Measurements from ENCODE around the gene EEA1. TPM values are rescaled to one million over a fixed set of nuclear protein-coding genes. Genes with fewer than 3 reads are reported as not detected.

Gene EEA1
- total and polyA plus RNA-seq, 2 of the 4 experiments (the other 2 are of a cell fraction), result 4.6 to 12.5 TPM

GRCh38 chr12:92722897-92723296 is 206.2 kb downstream of the EEA1 start:
- peaks cover 3% of the 10 kb centered on the region for H3K9me1 ChIP-seq (ENCODE audit: insufficient read depth, low read length)
- no peak overlapping the region for H3K9ac ChIP-seq (ENCODE audit: low read depth, low read length)
- H3K27ac ChIP-seq (ENCODE audit: insufficient read depth, low read length), result no peak overlapping the region
- in situ Hi-C loops (cut with MboI; ENCODE audit: low sequenced_read_pairs) (no loop called here), intact Hi-C loops (cut with micrococcal nuclease) (no loop called here), dilution Hi-C loops (cut with HindIII; ENCODE audit: low sequenced_read_pairs, unreplicated experiment) (no loop called here)
- no peaks in the 10 kb centered on the region for H3K36me3 ChIP-seq (ENCODE audit: control insufficient read depth, insufficient read depth, low read length)
- no peak overlapping the region for H2BK5ac ChIP-seq (ENCODE audit: low read depth, low read length, poor library complexity, severe bottlenecking)
- H2AFZ ChIP-seq (replicated peaks; ENCODE audit: low read length, poor library complexity), result no peak overlapping the region
- H2BK120ac ChIP-seq (ENCODE audit: low read depth, low read length), result no peak overlapping the region
- WGBS, 2 experiments (ENCODE audit: extremely low coverage in 2 of 2, insufficient read length in 1 of 2), result 80% methylated on average over 3 of the region's 3 CpGs; no CpG with 5 or more reads in 1 of the 2 experiments
- ChIA-PET POLR2A (ENCODE audit: unreplicated experiment) (no interaction called here), CTCF (no interaction called here)
- H3K27me3 ChIP-seq (ENCODE audit: control insufficient read depth, insufficient read depth, low read length), result no peaks in the 10 kb centered on the region
- peaks cover 2% of the 10 kb centered on the region for H3K9me3 ChIP-seq (ENCODE audit: control insufficient read depth, insufficient read depth, low read length)
- no peak overlapping the region for H2AK5ac ChIP-seq (ENCODE audit: low read depth, low read length)
- H4K91ac ChIP-seq (ENCODE audit: insufficient read depth, low read depth, low read length), result no peak overlapping the region
- H4K8ac ChIP-seq (ENCODE audit: low read depth in 2 of 2, low read length in 2 of 2), result no peak overlapping the region
- no peak overlapping the region for H3K56ac ChIP-seq (ENCODE audit: extremely low read depth, insufficient read depth, low read length)
- H3K23ac ChIP-seq (ENCODE audit: low read depth, low read length), result no peak overlapping the region
- H3K79me1 ChIP-seq (ENCODE audit: low read depth in 1 of 2, low read length in 2 of 2), result no peaks in the 10 kb centered on the region
- no peak for TF ChIP-seq CTCF (conservative IDR thresholded peaks at IDR 0.05; ENCODE audit: low read depth, low read length)
- no peak for TF ChIP-seq RAD21 (IDR thresholded peaks at IDR 0.05; ENCODE audit: low read length)
- no peak for TF ChIP-seq MXI1 (IDR thresholded peaks at IDR 0.05; ENCODE audit: borderline replicate concordance, low read depth, low read length)
- TF ChIP-seq RFX5 (IDR thresholded peaks at IDR 0.05; ENCODE audit: low read depth, low read length), result no peak
- TF ChIP-seq RCOR1 (IDR thresholded peaks at IDR 0.05; ENCODE audit: insufficient replicate concordance, low read length), result no peak
- TF ChIP-seq MAFK (IDR thresholded peaks at IDR 0.05; ENCODE audit: low read depth, low read length), result no peak
- no peak for TF ChIP-seq POLR2A (IDR thresholded peaks at IDR 0.05; ENCODE audit: low read depth, low read length)
- no peak for TF ChIP-seq CEBPB (IDR thresholded peaks at IDR 0.05; ENCODE audit: low read depth, low read length)
- no peak overlapping the region for H3K4ac ChIP-seq (ENCODE audit: low read depth, low read length)
- DNase-seq, result no peak
- BruUV-seq (replicated peaks), result no TSS peak
- H3K4me3 ChIP-seq (ENCODE audit: insufficient read depth, low read depth, low read length), result no peak overlapping the region
- ATAC-seq (ENCODE audit: low read depth), result no peak
- H3K14ac ChIP-seq (replicated peaks; ENCODE audit: low read depth, low read length), result no peak overlapping the region
- no peaks in the 10 kb centered on the region for H4K20me1 ChIP-seq (ENCODE audit: insufficient read depth, low read length)
- H4K5ac ChIP-seq (ENCODE audit: low read depth, low read length), result no peak overlapping the region
- H3K4me1 ChIP-seq (ENCODE audit: control insufficient read depth, insufficient read depth, low read length), result peaks cover 5% of the 10 kb centered on the region
- H3K18ac ChIP-seq (ENCODE audit: low read depth, low read length), result no peak overlapping the region
- no peak overlapping the region for H2AK9ac ChIP-seq (replicated peaks; ENCODE audit: low read depth, low read length, poor library complexity)
- no peak overlapping the region for H2BK15ac ChIP-seq (ENCODE audit: low read depth, low read length)
- no peak overlapping the region for H3K4me2 ChIP-seq (ENCODE audit: low read depth, low read length)
- H2BK20ac ChIP-seq (ENCODE audit: low read depth, low read length), result no peak overlapping the region
